Activated naive CD4-positive, alpha-beta T cell treated with anti-CD3 and anti-CD28 coated beads, Interleukin-2, amount 10 ng/mL, durations not matched to agents 7 days and 5 days (primary cell): ENCODE data around the gene NSL1.
"Not testable (repeated sequence)": the region's sequence is repeated elsewhere in the genome, so short reads cannot be mapped to it uniquely, and the experiment has no call there.

Source experiments
- CTCF ChIA-PET: fragments of 350-600 bp; sonication (Branson Sonifier 250); formaldehyde crosslinking; loops from one replicate; lab custom pipeline; 2021; ENCODE audit warnings: antibody characterized with exemption; lab: Charles Lee
- DNase-seq: peaks from one replicate; pipeline ENCODE4 v3.0.0-alpha.2; 2020
- H3K27ac Mint-ChIP-seq: one replicate; pipeline ENCODE4 v1.8.0; 2021; ENCODE audit warnings: mild to moderate bottlenecking, moderate library complexity, mixed read lengths
- H3K27me3 Mint-ChIP-seq: one replicate; pipeline ENCODE4 v1.8.0; 2021; ENCODE audit warnings: mild to moderate bottlenecking, mixed read lengths
- H3K36me3 Mint-ChIP-seq: one replicate; pipeline ENCODE4 v1.8.0; 2021; ENCODE audit warnings: mixed read lengths
- H3K4me1 Mint-ChIP-seq: one replicate; pipeline ENCODE4 v1.8.0; 2021; ENCODE audit warnings: mixed read lengths
- H3K4me3 Mint-ChIP-seq: one replicate; pipeline ENCODE4 v1.8.0; 2021; ENCODE audit warnings: mild to moderate bottlenecking, moderate library complexity, mixed read lengths
- H3K9me3 Mint-ChIP-seq: one replicate; pipeline ENCODE4 v1.8.0; 2021; ENCODE audit warnings: mixed read lengths

Gene NSL1, protein sequence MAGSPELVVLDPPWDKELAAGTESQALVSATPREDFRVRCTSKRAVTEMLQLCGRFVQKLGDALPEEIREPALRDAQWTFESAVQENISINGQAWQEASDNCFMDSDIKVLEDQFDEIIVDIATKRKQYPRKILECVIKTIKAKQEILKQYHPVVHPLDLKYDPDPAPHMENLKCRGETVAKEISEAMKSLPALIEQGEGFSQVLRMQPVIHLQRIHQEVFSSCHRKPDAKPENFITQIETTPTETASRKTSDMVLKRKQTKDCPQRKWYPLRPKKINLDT

GRCh38 chr1:212791676-212792395 is at the start of gene NSL1, which contains the start of gene TATDN3:
Gene NSL1, minus strand, starts transcription at chr1:212791777. Its CDS starts 14 bp downstream, at chr1:212791763.
Gene TATDN3, plus strand, starts transcription at chr1:212791894. Its CDS starts 28 bp downstream, at chr1:212791922.
- CTCF ChIA-PET = interaction anchor here (0.9 to 1.5 kb wide), 6 partner anchors 10 to 315 kb away, joined by 3 to 4 read pairs (median 4); partner anchors contain the start of gene BATF3
- Mint-ChIP-seq H3K4me1 (peaks cover 50% of the 10 kb centered on the region), H3K36me3 (peaks cover 24% of the 10 kb centered on the region), H3K27me3 (peaks cover 4% of the 10 kb centered on the region), H3K4me3 (peak within 1 kb of the TSS; percentile 99), H3K9me3 (no peaks in the 10 kb centered on the region), H3K27ac (peak within 1 kb of the TSS; percentile 97)
- peak; percentile 93 for DNase-seq

DNA sequence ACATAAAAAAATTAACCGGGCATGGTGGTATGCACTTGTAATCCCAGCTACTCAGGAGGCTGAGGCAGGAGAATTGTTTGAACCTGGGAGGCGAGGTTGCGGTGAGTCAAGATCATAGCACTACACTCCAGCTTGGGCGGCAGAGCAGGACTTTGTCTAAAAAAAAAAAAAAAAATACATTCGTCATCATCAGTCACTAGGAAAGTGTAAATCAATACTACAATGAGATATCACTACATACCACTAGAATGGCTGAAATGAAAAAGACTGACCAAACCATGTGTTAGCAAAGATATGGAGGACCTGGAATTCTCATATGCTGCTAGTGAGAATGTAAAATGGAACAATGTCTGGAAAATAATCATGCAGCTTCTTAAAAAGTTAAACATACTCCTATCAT is 46.6 kb upstream of the NSL1 start:
- no peaks in the 10 kb centered on the region for H3K27me3 Mint-ChIP-seq

GRCh38 chr1:212833211-212834207 is 41.9 kb upstream of the NSL1 start:
- not testable (repeated sequence) for DNase-seq, H3K27me3 Mint-ChIP-seq, H3K9me3 Mint-ChIP-seq, H3K36me3 Mint-ChIP-seq, H3K4me1 Mint-ChIP-seq, H3K27ac Mint-ChIP-seq, H3K4me3 Mint-ChIP-seq
- CTCF ChIA-PET = interaction anchor here (1.2 to 1.5 kb wide), 2 partner anchors 8 to 42 kb away, joined by 3 to 4 read pairs; partner anchors contain the start of gene NSL1

More for the DNA sequence above, 46.6 kb upstream of the NSL1 start:
- no peak for DNase-seq
- Mint-ChIP-seq H3K9me3 (no peaks in the 10 kb centered on the region), H3K36me3 (no peaks in the 10 kb centered on the region), H3K4me1 (no peaks in the 10 kb centered on the region), H3K27ac (no peak overlapping the region), H3K4me3 (no peak overlapping the region)
- CTCF ChIA-PET = interaction anchor here (0.6 kb wide), 1 partner anchor 268 kb away, joined by 3 read pairs; no protein-coding TSS in a partner anchor

GRCh38 chr1:212828395-212828794 is 36.8 kb upstream of the NSL1 start:
- CTCF ChIA-PET = no interaction called here
- H3K27me3 Mint-ChIP-seq = peaks cover 19% of the 10 kb centered on the region
- H3K27ac Mint-ChIP-seq = no peak overlapping the region
- no peak overlapping the region for H3K4me3 Mint-ChIP-seq
- no peak for DNase-seq
- H3K4me1 Mint-ChIP-seq = peaks cover 4% of the 10 kb centered on the region
- peaks cover 25% of the 10 kb centered on the region for H3K9me3 Mint-ChIP-seq
- H3K36me3 Mint-ChIP-seq = peaks cover 3% of the 10 kb centered on the region

DNA sequence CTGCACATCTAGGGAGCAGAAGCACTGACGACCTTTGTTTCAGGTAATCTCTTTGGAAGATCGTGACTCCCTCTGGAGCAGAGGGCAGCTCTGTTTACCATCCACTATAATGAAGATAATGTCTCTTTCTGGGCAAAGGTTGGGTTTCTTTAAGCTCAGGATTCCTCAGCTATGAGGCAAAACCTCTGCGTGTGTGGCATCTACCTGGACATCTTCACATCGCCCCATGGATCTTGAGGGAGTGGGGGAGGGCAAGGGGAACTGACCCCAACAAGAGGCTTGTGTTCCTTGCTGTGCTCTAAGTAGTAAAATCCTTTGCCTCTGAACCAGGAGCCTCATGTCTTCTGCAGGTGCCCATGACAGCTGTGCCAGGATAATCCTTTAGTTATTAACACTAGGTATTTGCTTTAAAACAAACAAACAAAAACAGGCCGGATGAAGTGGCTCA is 36.3 kb upstream of the NSL1 start:
- Mint-ChIP-seq H3K27ac (no peak overlapping the region), H3K9me3 (peaks cover 25% of the 10 kb centered on the region), H3K4me1 (peaks cover 4% of the 10 kb centered on the region), H3K4me3 (no peak overlapping the region), H3K27me3 (peaks cover 19% of the 10 kb centered on the region), H3K36me3 (peaks cover 3% of the 10 kb centered on the region)
- DNase-seq = no peak
- CTCF ChIA-PET = no interaction called here

DNA sequence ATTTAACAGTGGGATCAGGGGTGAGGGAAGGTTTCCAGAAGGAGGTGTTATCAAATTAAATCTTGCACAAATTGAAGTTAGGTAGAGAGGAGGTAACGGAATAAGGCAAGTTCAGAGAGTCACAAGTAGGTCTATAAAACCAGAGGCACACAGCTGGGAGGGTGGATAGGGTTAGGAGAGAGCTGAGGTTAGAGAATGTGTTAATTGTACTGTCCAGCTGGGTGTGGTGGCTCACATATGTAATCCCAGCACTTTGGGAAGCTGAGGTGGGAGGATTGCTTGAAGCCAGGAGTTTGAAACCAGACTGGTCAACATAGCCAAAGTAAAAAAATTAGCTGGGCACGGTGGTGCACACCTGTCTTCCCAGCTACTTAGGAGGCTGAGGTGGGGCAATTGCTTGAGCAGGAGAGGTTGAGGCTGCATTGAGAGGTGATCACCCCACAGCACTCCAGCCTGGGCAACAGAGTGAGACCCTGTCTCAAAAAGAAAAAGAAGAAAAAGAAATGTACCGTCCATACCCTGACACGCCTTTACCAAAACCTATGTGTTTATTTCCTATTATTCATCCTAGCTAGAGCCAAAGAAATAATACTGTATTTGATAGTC is 35.7 kb upstream of the NSL1 start:
- CTCF ChIA-PET = no interaction called here
- peaks cover 25% of the 10 kb centered on the region for H3K9me3 Mint-ChIP-seq
- DNase-seq = no peak
- no peak overlapping the region for H3K4me3 Mint-ChIP-seq
- H3K27me3 Mint-ChIP-seq = peaks cover 19% of the 10 kb centered on the region
- peaks cover 4% of the 10 kb centered on the region for H3K4me1 Mint-ChIP-seq
- no peak overlapping the region for H3K27ac Mint-ChIP-seq
- peaks cover 3% of the 10 kb centered on the region for H3K36me3 Mint-ChIP-seq

GRCh38 chr1:212825798-212826452 is 34.3 kb upstream of the NSL1 start:
- CTCF ChIA-PET = no interaction called here
- peaks cover 3% of the 10 kb centered on the region for H3K36me3 Mint-ChIP-seq
- peaks cover 25% of the 10 kb centered on the region for H3K9me3 Mint-ChIP-seq
- H3K4me3 Mint-ChIP-seq = no peak overlapping the region
- no peak for DNase-seq
- H3K27me3 Mint-ChIP-seq = peaks cover 19% of the 10 kb centered on the region
- no peaks in the 10 kb centered on the region for H3K4me1 Mint-ChIP-seq
- H3K27ac Mint-ChIP-seq = no peak overlapping the region

DNA sequence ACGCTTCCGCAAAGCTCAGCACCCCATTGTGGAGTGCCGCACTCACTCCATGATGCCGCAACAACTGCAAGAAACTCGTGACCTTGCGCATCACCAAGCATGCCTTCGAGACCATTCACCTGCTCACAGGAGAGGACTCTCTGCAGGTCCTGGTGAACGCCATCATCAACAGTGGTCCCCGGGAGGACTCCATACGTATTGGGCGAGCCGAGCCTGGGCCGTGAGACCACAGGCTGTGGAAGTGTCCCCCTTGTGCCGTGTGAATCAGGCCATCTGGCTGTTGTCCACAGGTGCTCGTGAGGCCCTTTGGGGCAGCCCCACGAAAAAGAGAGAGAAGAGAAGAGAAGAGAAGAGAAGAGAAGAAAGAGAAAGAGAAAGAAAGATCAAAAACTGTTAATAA is 32.6 kb upstream of the NSL1 start:
- CTCF ChIA-PET = no interaction called here
- Mint-ChIP-seq H3K4me3 (no peak overlapping the region), H3K4me1 (peaks cover 2% of the 10 kb centered on the region), H3K9me3 (peaks cover 25% of the 10 kb centered on the region), H3K36me3 (peaks cover 3% of the 10 kb centered on the region), H3K27ac (no peak overlapping the region), H3K27me3 (peaks cover 19% of the 10 kb centered on the region)
- no peak for DNase-seq

DNA sequence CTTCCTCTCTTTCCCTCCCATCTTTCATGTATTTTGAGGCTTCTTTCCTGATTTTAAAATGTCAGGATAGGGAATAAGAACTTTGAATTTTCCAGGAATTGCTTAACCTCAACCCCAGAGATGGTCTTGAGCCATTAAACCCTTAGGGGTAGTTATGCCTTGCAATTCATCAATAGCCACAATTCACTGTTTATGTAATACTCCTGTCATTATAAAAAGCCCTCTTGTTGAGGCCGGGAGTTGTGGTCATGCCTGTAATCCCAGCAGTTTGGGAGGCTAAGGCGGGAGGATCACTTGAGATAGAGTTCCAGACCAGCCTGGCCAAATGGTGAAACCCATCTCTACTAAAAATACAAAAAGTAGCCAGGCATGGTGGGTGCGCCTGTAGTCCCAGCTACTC is 31.4 kb upstream of the NSL1 start:
- Mint-ChIP-seq H3K27ac (no peak overlapping the region), H3K36me3 (peaks cover 3% of the 10 kb centered on the region), H3K4me1 (peaks cover 2% of the 10 kb centered on the region), H3K27me3 (peaks cover 12% of the 10 kb centered on the region), H3K4me3 (no peak overlapping the region), H3K9me3 (peaks cover 25% of the 10 kb centered on the region)
- CTCF ChIA-PET = no interaction called here
- no peak for DNase-seq

DNA sequence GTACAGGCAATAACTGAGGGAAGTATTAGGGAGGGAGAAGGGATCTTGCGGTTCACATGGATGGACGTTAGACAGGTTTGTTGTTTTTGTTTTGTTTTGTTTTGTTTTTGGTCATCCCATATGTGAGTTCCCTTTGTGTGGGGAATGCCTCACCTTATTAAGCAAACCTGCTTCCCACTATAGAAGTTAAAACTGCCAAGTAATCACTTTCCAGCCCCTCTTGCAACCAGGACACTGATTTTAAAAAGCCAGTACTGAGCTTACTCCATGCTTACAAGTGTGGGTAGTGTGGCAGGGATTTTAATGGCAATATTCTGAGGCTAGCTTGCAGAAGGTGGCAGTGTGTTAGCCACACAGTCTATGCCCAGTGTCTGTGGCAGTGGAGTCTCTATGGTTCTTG is 29.4 kb upstream of the NSL1 start:
- H3K27ac Mint-ChIP-seq = no peak overlapping the region
- H3K9me3 Mint-ChIP-seq = peaks cover 16% of the 10 kb centered on the region
- H3K4me1 Mint-ChIP-seq = peaks cover 2% of the 10 kb centered on the region
- CTCF ChIA-PET = no interaction called here
- H3K36me3 Mint-ChIP-seq = peaks cover 3% of the 10 kb centered on the region
- peaks cover 5% of the 10 kb centered on the region for H3K27me3 Mint-ChIP-seq
- DNase-seq = no peak
- no peak overlapping the region for H3K4me3 Mint-ChIP-seq

- Mint-ChIP-seq H3K36me3 (peaks cover 6% of the 10 kb centered on the region), H3K4me3 (no peak overlapping the region), H3K4me1 (peaks cover 2% of the 10 kb centered on the region), H3K27me3 (no peaks in the 10 kb centered on the region), H3K27ac (no peak overlapping the region), H3K9me3 (peaks cover 9% of the 10 kb centered on the region)
- no peak for DNase-seq
- CTCF ChIA-PET = interaction anchor here (1.1 kb wide), 1 partner anchor 250 kb away, joined by 3 read pairs; no protein-coding TSS in a partner anchor
Measured at GRCh38 chr1:212819726-212820125, 28.1 kb upstream of the NSL1 start.

GRCh38 chr1:212816567-212817278 is 25.1 kb upstream of the NSL1 start:
- Mint-ChIP-seq H3K27ac (no peak overlapping the region), H3K4me3 (no peak overlapping the region), H3K27me3 (no peaks in the 10 kb centered on the region), H3K36me3 (peaks cover 5% of the 10 kb centered on the region), H3K4me1 (peaks cover 2% of the 10 kb centered on the region), H3K9me3 (no peaks in the 10 kb centered on the region)
- CTCF ChIA-PET = interaction anchor here (1.2 kb wide), 1 partner anchor 187 kb away, joined by 3 read pairs; no protein-coding TSS in a partner anchor
- no peak for DNase-seq
